Panc1 (cell line): Measurements from ENCODE around the gene TAB2. TPM values are rescaled to one million over a fixed set of nuclear protein-coding genes. Genes with fewer than 3 reads are reported as not detected.

ENCODE experiments used
- ATAC-seq: fragments of 200-7000 bp; cut with Tn5 transposase; 2 replicates; pipeline ENCODE4 v1.9.1; 2020; ENCODE audit warnings: mild to moderate bottlenecking, moderate library complexity
- BruUV-seq: library from RNA; stranded (reverse); fragments of 400-500 nt; replicated peaks from 2 replicates; lab custom pipeline; 2021; lab: Mats Ljungman, UMichigan
- CTCF ChIA-PET: fragments of 300-600 bp; sonication (Branson Sonifier 250); formaldehyde crosslinking; loops from one replicate; lab custom pipeline; 2022; ENCODE audit warnings: antibody characterized with exemption; lab: Charles Lee
- POLR2A ChIA-PET: fragments of 300-600 bp; sonication (Branson Sonifier 250); formaldehyde crosslinking; loops from one replicate; lab custom pipeline; 2022; ENCODE audit warnings: antibody characterized with exemption; lab: Charles Lee
- DNase-seq: peaks from one replicate; pipeline ENCODE4 v3.0.0-alpha.2; 2010; ENCODE audit warnings: low read depth, low spot score
- H3K27ac ChIP-seq: 2 replicates; pipeline ENCODE4 v1.5.1; 2011; ENCODE audit warnings: mild to moderate bottlenecking, low read length, inconsistent platforms
- H3K27me3 ChIP-seq: fragments of 200-500 bp; sonication (Bioruptor generic); 2 replicates; pipeline ENCODE4 v1.6.0; 2014; ENCODE audit warnings: low read length, inconsistent platforms; ENCODE audit not compliant: control insufficient read depth, insufficient read depth
- H3K36me3 ChIP-seq: fragments of 200-500 bp; sonication (Bioruptor generic); 2 replicates; pipeline ENCODE4 v1.5.1; 2014; ENCODE audit warnings: inconsistent platforms, mild to moderate bottlenecking, low read length, moderate library complexity; ENCODE audit not compliant: control insufficient read depth, insufficient read depth
- H3K4me1 ChIP-seq: 2 replicates; pipeline ENCODE4 v1.5.1; 2011; ENCODE audit warnings: inconsistent platforms, mild to moderate bottlenecking, low read length, moderate library complexity; ENCODE audit not compliant: control insufficient read depth, insufficient read depth
- H3K4me3 ChIP-seq, 2 experiments: 2 replicates each; pipeline ENCODE4 v1.5.1; 2011 to 2012; ENCODE audit warnings: low read depth in 2 of 2, low read length in 2 of 2, mild to moderate bottlenecking in 2 of 2, inconsistent platforms in 1 of 2, moderate library complexity in 1 of 2
- H3K9me3 ChIP-seq: fragments of 200-500 bp; sonication (Bioruptor generic); 2 replicates; pipeline ENCODE4 v1.5.1; 2014; ENCODE audit warnings: low read depth, mild to moderate bottlenecking, inconsistent platforms, low read length, moderate library complexity; ENCODE audit not compliant: control insufficient read depth, insufficient read depth
- POLR2AphosphoS5 ChIP-seq: IDR thresholded peaks from 2 replicates; pipeline ENCODE4 v1.6.1; 2012; ENCODE audit warnings: mild to moderate bottlenecking, low read depth, low read length, moderate library complexity
- SIN3A ChIP-seq: IDR thresholded peaks from 2 replicates; pipeline ENCODE4 v1.6.1; 2012; ENCODE audit warnings: low read depth, mild to moderate bottlenecking, low read length, moderate library complexity, borderline replicate concordance; ENCODE audit not compliant: insufficient read depth
- TCF7L2 ChIP-seq: IDR thresholded peaks from 2 replicates; pipeline ENCODE4 v1.6.1; 2011; ENCODE audit warnings: mild to moderate bottlenecking, low read depth, low read length, inconsistent platforms
- in situ Hi-C: cut with HindIII; loops from 2 replicates; pipeline ENCODE4 v1.10.0; 2016; ENCODE audit warnings: low sequenced_read_pairs, low pct_unique_long_range_greater_than_20kb
- intact Hi-C: fragments of 100-400 bp; cut with micrococcal nuclease; formaldehyde crosslinking; loops from one replicate; pipeline ENCODE4 v1.10.0; 2022; ENCODE audit not compliant: unreplicated experiment
- total RNA-seq: library from RNA; stranded (reverse); gene quantifications from one replicate; pipeline ENCODE4 v1.2.1, GENCODE V29; 2021; ENCODE audit not compliant: unreplicated experiment
- TF ChIP-seq, protein P1 (sequence below): fragments of 450-650 bp; IDR thresholded peaks from 2 replicates; pipeline ENCODE4 v1.5.1; 2017; ENCODE audit warnings: mild to moderate bottlenecking
- TF ChIP-seq, protein P2 (sequence below), 2 experiments: IDR thresholded peaks; 2 replicates each; pipeline ENCODE4 v1.6.1; 2011 to 2012; ENCODE audit warnings: low read depth in 2 of 2, control low read depth in 1 of 2, low read length in 1 of 2, mild to moderate bottlenecking in 1 of 2, moderate library complexity in 1 of 2; ENCODE audit not compliant: insufficient read depth in 1 of 2

The TAB2 gene
- total RNA-seq, 1 experiment from 2014 or later, result 47.2 TPM

GRCh38 chr6:149329529-149329928 lies 12.0 kb downstream of the TAB2 start:
- no peak for ATAC-seq
- DNase-seq, result no peak
- H3K4me3 ChIP-seq, result no peak overlapping the region
- no peaks in the 10 kb centered on the region for H3K9me3 ChIP-seq
- POLR2A ChIA-PET, result no interaction called here
- CTCF ChIA-PET, result no interaction called here
- H3K27ac ChIP-seq, result no peak overlapping the region
- TF ChIP-seq, protein P1, sequence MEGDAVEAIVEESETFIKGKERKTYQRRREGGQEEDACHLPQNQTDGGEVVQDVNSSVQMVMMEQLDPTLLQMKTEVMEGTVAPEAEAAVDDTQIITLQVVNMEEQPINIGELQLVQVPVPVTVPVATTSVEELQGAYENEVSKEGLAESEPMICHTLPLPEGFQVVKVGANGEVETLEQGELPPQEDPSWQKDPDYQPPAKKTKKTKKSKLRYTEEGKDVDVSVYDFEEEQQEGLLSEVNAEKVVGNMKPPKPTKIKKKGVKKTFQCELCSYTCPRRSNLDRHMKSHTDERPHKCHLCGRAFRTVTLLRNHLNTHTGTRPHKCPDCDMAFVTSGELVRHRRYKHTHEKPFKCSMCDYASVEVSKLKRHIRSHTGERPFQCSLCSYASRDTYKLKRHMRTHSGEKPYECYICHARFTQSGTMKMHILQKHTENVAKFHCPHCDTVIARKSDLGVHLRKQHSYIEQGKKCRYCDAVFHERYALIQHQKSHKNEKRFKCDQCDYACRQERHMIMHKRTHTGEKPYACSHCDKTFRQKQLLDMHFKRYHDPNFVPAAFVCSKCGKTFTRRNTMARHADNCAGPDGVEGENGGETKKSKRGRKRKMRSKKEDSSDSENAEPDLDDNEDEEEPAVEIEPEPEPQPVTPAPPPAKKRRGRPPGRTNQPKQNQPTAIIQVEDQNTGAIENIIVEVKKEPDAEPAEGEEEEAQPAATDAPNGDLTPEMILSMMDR, result no peak
- TF ChIP-seq, protein P2, sequence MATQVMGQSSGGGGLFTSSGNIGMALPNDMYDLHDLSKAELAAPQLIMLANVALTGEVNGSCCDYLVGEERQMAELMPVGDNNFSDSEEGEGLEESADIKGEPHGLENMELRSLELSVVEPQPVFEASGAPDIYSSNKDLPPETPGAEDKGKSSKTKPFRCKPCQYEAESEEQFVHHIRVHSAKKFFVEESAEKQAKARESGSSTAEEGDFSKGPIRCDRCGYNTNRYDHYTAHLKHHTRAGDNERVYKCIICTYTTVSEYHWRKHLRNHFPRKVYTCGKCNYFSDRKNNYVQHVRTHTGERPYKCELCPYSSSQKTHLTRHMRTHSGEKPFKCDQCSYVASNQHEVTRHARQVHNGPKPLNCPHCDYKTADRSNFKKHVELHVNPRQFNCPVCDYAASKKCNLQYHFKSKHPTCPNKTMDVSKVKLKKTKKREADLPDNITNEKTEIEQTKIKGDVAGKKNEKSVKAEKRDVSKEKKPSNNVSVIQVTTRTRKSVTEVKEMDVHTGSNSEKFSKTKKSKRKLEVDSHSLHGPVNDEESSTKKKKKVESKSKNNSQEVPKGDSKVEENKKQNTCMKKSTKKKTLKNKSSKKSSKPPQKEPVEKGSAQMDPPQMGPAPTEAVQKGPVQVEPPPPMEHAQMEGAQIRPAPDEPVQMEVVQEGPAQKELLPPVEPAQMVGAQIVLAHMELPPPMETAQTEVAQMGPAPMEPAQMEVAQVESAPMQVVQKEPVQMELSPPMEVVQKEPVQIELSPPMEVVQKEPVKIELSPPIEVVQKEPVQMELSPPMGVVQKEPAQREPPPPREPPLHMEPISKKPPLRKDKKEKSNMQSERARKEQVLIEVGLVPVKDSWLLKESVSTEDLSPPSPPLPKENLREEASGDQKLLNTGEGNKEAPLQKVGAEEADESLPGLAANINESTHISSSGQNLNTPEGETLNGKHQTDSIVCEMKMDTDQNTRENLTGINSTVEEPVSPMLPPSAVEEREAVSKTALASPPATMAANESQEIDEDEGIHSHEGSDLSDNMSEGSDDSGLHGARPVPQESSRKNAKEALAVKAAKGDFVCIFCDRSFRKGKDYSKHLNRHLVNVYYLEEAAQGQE (IDR thresholded peaks at IDR 0.05; ENCODE audit: insufficient read depth in 1 of 2, low read depth in 2 of 2, low read length in 1 of 2), result no peak
- TF ChIP-seq POLR2AphosphoS5 (no peak), TCF7L2 (no peak), SIN3A (no peak)
- no peaks in the 10 kb centered on the region for H3K27me3 ChIP-seq
- in situ Hi-C loops (no loop called here), intact Hi-C loops (no loop called here)
- BruUV-seq, result no TSS peak
- H3K4me1 ChIP-seq, result peaks cover 32% of the 10 kb centered on the region
- no peaks in the 10 kb centered on the region for H3K36me3 ChIP-seq

- H3K4me3 ChIP-seq, result no peak overlapping the region
- H3K4me1 ChIP-seq, result peaks cover 32% of the 10 kb centered on the region
- H3K27me3 ChIP-seq, result no peaks in the 10 kb centered on the region
- DNase-seq, result no peak
- no peaks in the 10 kb centered on the region for H3K36me3 ChIP-seq
- in situ Hi-C loops (no loop called here), intact Hi-C loops (no loop called here)
- TF ChIP-seq, protein P1, result no peak
- TF ChIP-seq, protein P2 (IDR thresholded peaks at IDR 0.05; ENCODE audit: insufficient read depth in 1 of 2, low read depth in 2 of 2, low read length in 1 of 2), result no peak
- TF ChIP-seq SIN3A, result no peak
- H3K9me3 ChIP-seq, result no peaks in the 10 kb centered on the region
- BruUV-seq, result no TSS peak
- no peak for ATAC-seq
- H3K27ac ChIP-seq, result no peak overlapping the region
- ChIA-PET POLR2A (no interaction called here), CTCF (no interaction called here)
These were observed 12.6 kb downstream of the TAB2 start for GRCh38 chr6:149330133-149330532.
